GM21576 (cell line): ENCODE measurements around the gene CDK17.
"Not testable (repeated sequence)": the region's sequence is repeated elsewhere in the genome, so short reads cannot be mapped to it uniquely, and the experiment has no call there.

Experiments used
- ATAC-seq: cut with Tn5 transposase; IDR thresholded peaks from one replicate; pipeline ENCODE4 v1.9.1; 2021; ENCODE audit warnings: mild to moderate bottlenecking, moderate library complexity; ENCODE audit not compliant: unreplicated experiment

CDK17 gene

DNA sequence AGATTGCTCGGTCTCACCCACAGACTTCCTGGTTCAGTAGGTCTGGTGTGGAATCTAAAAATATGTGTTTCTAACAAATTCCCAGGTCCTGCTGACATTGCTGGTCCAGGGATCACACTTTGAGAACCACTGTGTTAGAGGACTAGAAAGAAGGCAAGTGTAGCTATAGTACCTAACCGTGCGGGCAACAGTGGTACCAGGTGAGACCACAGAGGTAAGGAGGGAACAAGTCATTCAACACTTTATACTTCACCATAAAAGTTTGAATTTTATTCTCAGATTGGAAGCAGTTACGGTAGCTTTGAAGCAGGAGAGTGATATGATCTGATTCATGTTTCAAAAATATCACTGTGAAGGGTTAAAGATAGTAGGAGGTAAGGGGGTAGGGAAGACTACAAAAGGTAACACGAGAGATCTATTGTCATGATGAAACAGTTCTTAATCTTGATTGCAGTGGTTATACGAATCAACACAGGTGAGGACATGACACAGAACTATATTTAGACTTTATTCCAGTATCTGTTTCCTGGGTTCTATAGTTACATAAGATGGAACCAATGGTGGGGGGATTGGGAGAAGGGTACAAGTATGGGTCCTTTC is 73.5 kb downstream of the CDK17 start:
- no peak for ATAC-seq

DNA sequence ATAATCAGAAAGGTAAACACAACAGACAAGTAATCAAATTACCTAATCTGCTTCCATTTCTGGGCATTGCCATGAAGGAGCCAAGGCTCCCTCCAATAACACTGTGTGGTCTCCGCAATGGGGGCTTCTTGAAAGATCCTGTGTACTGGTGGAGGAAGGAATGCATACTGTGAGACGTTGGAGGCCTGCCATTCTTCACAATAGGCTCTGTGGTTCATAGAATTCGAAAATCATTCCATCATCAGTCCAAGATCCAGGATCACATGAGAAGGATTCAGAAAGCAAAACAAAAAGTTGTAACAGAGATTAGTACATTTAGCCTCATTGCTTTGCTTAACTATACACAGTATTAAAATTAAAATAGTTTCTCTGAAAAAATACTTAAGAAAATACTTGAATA is 76.3 kb downstream of the CDK17 start:
- ATAC-seq, result no peak

DNA sequence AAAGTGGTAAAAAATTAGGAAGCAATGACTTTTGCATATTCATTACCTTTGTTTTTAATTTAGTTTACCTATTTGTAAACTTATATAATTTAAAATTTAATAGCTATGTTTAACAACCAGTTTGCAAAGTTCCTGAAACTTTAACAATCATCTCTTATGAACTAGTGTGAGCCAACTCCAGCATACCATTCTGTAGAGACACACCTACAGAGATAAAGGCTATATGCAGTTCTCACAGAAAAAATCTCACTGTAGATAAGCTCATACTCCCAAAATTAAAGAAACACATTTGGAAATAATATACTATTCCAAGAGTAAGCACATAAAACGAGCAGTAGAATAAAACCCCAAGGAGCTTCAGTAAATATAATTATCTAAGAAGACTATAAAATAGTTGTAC is 77.5 kb downstream of the CDK17 start:
- no peak for ATAC-seq

DNA sequence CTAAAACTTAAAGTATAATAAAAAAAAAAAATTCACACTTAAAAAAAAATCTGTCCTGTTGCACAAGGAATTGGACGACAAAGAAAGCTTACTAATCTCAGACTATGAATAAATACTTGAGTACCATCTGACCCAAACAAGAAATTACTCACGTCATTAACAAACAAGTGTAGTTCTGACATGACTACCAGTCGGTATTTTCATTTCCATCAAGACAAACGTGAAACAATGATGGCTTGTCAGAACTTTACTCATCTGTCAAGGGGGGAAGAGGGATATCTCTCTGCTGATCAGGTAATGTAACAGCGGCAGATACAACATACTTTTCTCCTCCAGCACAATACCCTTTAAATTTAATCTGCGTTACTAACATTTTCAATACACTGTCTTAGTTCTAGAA is 78.3 kb downstream of the CDK17 start:
- ATAC-seq, result no peak

DNA sequence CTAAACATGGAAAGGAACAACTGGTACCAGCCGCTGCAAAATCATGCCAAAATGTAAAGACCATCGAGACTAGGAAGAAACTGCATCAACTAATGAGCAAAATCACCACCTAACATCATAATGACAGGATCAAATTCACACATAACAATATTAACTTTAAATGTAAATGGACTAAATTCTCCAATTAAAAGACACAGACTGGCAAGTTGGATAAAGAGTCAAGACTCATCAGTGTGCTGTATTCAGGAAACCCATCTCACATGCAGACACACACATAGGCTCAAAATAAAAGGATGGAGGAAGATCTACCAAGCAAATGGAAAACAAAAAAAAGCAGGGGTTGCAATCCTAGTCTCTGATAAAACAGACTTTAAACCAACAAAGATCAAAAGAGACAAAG is 82.4 kb downstream of the CDK17 start:
- ATAC-seq, result not testable (repeated sequence)

DNA sequence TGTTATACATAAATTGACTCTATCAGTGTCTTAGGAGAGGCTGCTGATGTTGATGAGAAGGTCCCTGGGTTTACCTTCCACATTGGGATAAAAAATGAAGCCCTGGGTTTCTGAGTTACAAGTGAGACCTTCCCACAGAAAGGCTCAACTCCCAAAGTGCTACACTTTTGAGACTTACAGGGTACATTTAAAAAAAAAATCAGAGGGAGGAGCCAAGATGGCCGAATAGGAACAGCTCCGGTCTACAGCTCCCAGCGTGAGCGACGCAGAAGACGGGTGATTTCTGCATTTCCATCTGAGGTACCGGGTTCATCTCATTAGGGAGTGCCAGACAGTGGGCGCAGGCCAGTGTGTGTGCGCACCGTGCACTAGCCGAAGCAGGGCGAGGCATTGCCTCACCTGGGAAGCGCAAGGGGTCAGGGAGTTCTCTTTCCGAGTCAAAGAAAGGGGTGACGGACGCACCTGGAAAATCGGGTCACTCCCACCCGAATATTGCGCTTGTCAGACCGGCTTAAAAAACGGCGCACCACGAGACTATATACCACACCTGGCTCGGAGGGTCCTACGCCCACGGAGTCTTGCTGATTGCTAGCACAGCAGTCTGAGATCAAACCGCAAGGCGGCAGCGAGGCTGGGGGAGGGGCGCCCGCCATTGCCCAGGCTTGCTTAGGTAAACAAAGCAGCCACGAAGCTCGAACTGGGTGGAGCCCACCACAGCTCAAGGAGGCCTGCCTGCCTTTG is 84.3 kb downstream of the CDK17 start:
- not testable (repeated sequence) for ATAC-seq

DNA sequence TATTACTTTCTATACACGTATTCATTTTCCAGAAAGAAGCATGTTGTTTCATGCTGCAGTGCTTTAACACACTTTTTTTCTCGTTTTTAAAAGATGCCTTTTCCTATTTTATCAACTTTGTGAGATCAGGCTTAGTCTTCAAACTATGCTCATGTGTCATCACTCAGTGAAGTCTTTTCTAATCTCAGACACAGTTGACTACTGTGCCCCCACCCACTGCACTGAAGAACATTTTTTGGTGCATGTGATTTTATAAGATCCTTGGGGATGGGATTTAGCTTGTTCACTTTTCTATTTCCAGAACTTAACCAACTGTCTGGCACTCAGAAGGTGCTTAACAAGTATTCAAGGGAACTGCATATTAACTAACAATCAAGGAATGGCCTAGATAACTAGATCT is 85.5 kb downstream of the CDK17 start:
- ATAC-seq, result no peak

DNA sequence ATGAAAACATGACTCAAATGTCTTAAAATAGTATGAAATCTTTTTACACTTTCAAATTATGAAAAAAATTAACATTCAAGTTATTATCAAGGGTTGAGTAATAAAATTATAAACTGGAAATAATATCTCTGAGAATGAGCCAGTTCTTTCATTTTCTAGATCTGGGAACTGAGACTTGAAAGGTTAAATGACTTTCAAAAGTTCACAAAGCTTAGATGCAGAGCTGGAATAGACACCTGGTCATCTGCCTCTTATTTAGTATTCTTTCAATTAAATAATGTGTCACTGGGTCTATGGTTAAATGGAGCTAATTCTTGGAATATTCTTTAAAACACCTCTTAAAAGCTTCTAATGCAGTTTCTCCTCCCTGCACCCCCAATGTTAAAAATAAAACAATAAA is 86.6 kb downstream of the CDK17 start:
- no peak for ATAC-seq

DNA sequence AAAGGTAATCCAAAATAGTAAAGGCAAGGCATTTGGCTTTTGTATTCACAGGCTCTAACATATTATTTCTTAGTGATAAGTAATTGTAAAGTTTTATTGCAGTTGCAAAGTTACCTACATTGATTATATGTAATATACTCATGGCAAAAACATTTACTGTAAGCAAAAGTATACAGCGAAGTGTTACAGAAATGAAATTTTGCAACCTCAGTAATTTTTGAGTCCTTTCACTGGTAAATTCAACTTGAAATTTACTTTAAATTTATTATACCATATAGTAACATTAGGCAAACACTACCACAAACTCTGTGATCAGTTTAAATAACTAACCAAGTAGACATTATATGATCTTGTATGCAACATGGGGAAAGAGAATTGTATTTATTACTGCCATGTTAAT is 89.0 kb downstream of the CDK17 start:
- no peak for ATAC-seq

DNA sequence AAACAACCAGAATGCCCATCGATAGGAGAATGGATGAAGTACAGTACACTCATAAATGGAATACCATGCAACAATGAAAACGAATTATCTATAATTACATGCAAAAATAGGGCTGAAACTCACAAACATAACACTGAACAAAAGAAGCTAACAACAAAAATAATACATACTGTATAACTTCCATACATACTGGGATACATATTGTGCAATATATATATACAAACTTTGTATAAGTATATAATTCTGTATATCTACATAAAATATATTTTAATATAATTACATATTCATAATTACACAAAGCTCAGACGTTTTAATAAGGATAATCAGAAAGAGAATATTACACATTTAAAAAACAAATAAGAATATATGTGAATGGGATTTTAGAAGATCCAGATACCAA is 90.2 kb downstream of the CDK17 start:
- no peak for ATAC-seq

DNA sequence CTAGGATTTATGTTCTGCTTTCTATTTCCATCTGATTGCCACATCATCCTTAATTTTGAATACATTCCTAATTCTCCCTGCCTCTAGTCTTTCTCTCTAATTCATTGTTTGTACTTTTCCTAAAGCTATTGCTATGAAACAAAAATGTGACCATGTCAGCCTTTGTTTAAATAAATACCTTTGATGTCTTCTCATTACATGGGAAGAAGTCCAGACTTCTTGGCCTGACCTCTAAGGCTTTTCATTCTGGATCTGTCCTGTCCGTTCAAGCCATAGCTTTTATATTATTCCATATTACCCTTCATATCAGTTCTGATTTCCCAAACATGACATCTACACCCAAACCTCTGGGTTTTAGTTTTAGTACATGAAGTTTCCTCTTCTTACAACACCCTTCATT is 91.4 kb downstream of the CDK17 start:
- no peak for ATAC-seq

DNA sequence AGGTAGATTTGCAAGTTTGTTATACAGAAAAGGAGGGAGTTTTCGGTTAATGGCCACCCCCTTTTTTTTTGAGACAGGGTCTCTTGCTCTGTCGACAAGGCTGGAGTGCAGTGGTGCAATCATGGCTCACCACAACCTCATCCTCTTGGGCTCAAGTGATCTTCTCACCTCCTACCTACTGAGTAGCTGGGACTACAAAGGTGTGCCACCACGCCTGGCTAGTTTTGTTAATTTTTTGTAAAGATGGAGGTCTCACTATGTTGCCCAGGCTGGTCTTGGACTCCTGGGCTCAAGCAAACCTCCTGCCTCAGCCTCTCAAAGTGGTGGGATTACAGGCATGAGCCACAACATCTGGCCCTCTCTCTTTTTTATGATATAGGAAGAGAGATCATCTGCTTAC is 94.6 kb downstream of the CDK17 start:
- ATAC-seq, result no peak

DNA sequence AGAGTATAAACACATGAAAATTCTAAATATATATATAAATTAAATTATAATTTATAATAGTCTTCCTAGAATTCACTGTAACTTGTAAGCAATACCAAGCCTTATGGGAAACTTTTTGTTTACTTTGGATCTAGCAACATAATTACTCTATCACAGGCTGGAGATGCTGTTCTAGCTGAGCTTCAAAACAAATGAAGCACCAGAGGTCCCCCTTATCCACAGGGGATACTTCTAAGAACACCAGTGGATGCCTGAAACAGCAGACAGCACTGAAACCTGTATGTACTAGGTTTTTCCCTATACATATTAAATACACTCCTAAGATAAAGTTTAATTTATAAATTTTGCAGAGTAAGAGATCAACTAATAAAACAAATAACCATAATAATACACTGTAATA is 96.6 kb downstream of the CDK17 start:
- no peak for ATAC-seq

DNA sequence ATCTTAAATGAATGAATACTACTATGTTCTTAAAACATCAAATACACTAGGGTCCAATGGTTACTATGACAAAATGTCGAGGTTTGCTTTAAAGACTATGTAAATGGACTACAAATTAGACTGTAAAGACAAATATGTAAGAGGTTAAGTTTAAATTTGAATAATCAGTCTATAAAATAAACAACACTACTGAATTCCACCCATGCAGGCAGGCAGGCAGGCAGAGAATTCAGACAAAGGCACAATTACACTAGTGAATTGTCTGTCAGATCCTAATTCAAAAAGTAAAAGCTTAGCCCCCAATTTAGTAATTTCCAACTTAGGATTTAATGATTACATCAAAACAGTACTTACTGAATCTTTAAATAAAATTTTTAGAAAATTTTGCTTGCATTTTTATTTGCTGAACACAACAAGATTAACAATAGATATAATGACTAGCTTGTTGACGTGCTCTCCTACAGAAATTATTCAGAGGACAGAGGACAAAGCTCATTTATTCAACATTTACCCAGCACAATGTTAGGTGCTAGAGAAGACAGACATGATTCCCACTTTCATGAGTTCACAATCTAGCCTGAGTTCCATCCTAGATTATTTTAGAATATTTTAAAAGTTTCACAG is 97.4 kb downstream of the CDK17 start:
- no peak for ATAC-seq

DNA sequence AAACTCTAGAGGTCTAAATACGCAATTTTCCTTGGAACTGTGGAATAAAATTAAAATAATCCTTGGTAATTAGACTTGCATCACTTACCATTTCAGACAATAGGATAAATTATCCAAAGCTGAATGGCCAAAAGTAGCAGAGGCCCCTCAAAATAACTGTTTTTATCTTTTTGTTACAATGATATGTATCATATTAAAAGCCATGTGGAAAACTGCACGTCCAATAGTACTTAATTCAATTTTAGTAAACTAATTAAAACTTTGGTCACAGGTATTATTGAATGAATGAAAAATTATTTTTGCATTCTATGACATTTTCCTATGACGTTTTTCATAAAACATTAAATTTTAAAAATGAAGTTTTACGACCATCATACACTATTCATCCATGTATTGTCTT is 98.5 kb downstream of the CDK17 start:
- ATAC-seq, result no peak

DNA sequence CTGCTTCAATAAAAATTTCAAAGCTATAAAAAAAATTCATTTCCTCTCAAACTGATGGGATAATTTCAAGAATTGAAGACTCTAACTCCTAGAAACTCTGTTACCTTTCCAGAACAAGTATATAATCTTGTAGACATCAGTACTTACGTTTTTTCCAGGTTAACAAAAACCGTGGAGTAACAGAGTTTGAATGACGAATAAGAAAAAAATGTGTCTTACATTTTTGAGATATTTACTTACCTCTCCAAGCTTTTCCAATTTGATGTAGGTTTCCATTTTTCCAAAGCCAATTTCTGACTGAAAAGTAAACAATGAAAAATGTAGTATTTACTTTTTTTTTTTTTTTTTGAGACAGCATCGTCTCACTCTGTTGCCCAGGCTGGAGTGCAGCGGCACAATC is 100.2 kb downstream of the CDK17 start:
- ATAC-seq, result no peak

DNA sequence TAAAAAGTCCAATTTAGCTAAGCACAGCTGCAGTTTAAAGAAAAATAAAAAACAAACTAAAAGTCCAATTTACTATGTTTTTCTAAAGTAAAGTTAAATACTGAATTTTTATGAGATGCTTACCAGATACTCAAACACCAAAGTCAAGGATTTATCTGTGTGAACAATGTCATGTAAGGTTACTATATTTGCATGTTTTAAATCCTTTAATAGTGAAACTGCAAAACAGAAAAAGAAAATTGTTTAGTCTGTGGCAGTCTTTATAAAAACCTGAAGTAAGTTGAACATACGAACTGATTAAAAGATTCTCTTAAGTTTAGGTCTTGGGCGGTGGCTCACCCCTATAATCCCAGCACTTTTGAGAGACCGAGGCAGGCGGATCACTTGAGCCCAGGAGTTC is 102.7 kb downstream of the CDK17 start:
- no peak for ATAC-seq

DNA sequence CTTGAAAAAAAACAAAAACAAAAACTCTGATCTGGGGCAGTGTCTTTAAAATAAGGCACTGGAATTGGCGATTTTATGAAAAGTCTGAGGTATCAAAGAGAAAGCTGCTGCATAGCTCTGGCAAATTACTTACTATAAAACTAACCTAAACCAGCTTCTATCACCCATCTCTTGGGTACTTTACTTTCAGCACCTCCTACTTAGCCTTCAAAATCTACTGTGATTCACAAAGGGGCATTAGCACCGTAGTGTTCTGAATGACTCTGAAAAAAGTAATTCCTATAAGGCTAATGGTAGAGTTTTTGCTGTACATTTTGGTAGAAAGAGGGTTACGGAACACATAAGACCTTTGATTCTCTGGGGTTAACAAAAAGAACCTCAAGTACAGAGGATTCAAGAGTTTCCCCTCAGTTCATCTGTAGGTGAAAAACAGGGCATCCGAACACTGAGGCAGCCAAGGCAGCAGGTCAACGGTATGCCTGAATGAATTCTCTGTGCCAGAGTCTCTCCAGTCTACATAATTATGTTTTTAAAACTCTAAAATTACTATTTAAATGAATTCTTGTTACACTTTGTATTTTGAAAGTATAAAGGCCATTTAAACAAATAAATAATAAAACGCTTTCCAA is 104.6 kb downstream of the CDK17 start:
- ATAC-seq, result no peak

DNA sequence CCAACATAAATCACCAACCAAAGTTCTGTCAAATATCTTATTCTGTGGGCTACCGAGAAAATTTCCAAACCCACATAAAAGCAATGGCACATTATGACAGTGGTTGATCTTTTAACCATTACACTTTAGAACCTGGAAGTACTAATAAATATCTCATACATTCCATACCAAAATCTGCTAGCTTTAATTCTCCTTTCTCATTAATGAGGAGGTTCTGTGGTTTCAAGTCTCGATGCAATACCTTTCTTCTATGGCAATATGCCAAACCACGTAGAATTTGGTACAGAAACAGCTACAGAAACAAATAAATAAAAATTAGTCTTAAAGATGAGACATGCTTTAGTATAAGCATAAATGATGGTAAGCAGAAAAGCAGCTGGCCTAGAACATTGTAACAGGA is 105.4 kb downstream of the CDK17 start:
- no peak for ATAC-seq

DNA sequence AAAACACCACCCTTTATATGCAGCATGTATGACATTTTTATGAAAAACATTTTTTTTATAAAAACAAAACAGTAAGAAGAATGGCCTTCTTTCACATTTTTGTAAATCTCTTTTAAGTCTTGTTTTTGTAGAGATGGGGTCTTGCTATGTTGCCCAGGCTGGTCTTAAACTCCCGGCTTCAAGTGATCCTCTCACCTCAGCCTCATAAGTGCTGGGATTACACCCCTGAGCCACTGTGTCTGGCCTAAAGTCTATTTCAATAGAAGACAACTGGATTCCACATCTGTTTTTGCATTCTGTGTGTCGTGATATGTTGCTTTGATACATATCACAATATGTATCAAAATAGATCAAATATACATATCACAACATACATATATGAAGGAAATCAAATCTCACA is 107.1 kb downstream of the CDK17 start:
- ATAC-seq, result no peak

DNA sequence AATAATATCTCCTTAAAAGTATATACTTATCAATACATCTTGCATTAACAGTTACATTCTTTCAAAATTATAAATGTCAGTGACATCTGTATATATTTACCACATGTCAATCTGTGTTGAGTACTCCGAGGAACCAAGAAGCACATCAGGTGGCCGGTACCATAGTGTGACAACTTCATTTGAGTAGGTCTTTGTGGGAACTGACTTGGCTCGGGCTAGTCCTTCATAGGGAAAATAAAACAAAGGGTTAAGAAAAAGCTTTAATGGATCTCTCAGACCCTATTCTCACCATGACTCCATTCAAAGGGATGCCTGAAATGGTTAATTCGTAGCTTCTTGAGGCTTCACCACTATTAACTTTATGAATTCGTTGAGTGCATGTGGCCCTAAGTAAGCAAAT is 111.2 kb downstream of the CDK17 start:
- ATAC-seq, result no peak

DNA sequence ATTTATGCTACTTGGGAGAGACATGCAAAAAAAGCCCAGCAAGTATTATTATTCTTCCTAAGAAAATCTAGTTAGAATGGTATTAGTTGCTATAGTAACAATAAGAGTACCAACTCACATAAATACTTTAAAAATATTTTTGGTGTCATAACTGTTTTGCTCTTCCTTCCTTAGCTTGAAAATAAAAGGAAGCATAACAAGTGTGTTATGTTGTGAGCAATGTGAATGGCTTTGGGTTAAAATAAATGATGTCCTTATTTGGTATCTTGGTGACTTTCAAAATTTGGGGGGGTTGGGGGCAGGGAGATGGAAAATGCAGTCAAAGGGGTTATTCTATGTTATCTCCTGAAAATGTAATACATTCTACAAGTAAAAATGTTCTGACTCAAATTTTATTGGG is 115.1 kb downstream of the CDK17 start:
- no peak for ATAC-seq
